ENCODE data around the gene ERVH48-1.

DNA sequence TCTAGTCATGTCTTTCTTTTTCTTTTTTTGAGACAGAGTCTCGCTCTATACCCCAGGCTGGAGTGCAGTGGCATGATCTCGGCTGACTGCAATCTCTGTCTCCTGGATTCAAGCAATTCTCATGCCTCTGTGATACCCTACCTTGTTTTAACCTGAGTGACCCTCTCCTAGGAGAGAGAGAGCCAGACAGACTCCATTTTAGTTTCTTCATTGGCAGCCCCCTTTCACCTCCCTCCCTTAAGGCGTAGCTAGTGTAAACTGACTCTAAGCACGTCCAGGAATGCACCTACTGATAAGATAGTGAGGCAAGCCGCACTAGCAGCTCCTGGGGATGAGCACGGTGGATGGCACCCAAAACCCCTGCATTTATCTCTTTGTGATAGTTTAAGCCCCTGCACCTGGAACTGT is 43.8 kb upstream of the ERVH48-1 start:
- TF ChIP-seq POLR2AphosphoS5 (IDR thresholded peaks at IDR 0.05; ENCODE audit: borderline replicate concordance, low read depth, low read length) = no peak
- TF ChIP-seq EZH2 (IDR thresholded peaks at IDR 0.05) = no peak

Data from SK-N-MC (cell line).